GM11168 (cell line): Measurements from ENCODE around the gene FETUB.

Source experiments
- in situ Hi-C: fragments of 300-500 bp; cut with MboI; formaldehyde crosslinking; loops from one replicate; pipeline ENCODE4 v1.12.0; 2022; ENCODE audit warnings: low sequenced_read_pairs; ENCODE audit not compliant: unreplicated experiment

FETUB gene

GRCh38 chr3:186612721-186613636 lies 27.2 kb upstream of the FETUB start, which contains the start of gene AHSG:
Gene AHSG, plus strand, starts transcription at chr3:186613060. Its CDS starts 82 bp downstream, at chr3:186613142.
- in situ Hi-C loops, result no loop called here

GRCh38 chr3:186613637-186614265 lies 26.4 kb upstream of the FETUB start:
- in situ Hi-C loops, result no loop called here

DNA sequence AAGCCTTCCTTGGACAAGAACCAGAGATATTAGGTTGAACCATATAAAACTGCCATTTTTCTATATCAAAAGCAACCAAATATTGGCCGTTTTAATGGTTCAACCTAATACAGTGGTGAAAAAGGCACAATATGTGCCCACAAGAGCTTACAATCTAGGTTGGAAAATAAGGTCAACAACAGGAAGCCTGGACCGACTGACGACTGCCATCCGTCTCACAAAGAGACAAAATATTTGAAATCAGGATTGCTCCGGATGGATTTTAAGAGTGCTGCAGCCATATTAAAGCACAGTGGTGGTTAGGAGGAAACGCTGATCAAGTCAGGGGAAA lies 26.0 kb upstream of the FETUB start:
- in situ Hi-C loops, result no loop called here

- in situ Hi-C loops, result loop anchor here (5.0 kb wide), 1 partner anchor 207 kb away; no protein-coding TSS in a partner anchor
Measured at GRCh38 chr3:186614597-186615483, 25.4 kb upstream of the FETUB start.

GRCh38 chr3:186616299-186616617 lies 23.9 kb upstream of the FETUB start:
- in situ Hi-C loops, result loop anchor here (5.0 kb wide), 1 partner anchor 206 kb away; no protein-coding TSS in a partner anchor

- in situ Hi-C loops, result loop anchor here (5.0 kb wide), 1 partner anchor 205 kb away; no protein-coding TSS in a partner anchor
Measured at GRCh38 chr3:186617036-186617946, 22.9 kb upstream of the FETUB start.

DNA sequence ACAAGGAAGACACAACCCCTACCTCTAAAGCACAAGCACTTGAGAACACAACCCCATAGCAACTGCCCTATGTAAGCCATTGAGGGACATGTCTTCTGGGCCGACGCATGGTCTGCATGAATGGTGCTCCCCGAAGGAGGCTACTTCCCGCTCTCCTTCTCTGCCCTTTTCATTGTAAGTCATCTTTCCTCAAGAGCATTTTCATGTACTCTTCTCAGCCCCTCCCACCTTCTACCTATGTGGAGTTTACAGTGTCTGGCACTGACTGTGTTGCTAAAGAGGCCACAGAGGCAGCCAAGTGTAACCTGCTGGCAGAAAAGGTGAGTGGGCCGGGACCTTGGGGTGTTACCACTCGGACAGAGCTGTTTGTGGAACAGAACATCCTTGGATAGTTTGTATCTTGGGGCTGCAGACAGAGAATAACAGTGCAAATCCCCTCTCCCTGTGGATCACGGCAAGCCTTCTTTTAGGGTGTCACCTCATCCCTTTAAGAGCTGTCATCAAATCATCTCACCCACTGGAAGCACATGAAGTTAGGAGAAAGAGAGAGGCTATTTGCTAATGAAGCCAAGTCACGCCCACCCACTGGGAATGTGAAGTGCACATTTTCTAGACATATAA lies 21.8 kb upstream of the FETUB start:
- in situ Hi-C loops, result loop anchor here (5.0 kb wide), 1 partner anchor 204 kb away; no protein-coding TSS in a partner anchor

DNA sequence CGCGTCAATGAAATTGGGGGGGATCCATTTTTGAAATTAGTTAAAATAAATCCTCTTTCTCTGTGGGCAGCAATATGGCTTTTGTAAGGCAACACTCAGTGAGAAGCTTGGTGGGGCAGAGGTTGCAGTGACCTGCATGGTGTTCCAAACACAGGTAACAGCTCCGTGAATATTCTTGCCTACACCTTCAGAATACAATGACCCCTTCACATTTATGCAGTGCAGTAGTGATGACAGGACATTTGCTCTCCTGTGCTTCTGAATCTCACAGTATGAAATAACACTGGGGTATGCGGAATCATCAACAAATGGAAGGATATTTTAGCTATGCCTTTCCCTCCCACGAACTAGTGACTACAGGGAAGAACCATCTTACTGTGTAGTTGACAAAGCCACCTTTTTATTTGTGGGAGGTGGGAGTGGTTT lies 20.4 kb upstream of the FETUB start:
- in situ Hi-C loops, result loop anchor here (5.0 kb wide), 1 partner anchor 203 kb away; no protein-coding TSS in a partner anchor

- in situ Hi-C loops, result no loop called here
Measured at GRCh38 chr3:186620213-186621092, 19.7 kb upstream of the FETUB start.

- in situ Hi-C loops, result no loop called here
Measured at GRCh38 chr3:186621894-186622650, 18.1 kb upstream of the FETUB start.

- in situ Hi-C loops, result no loop called here
Measured at GRCh38 chr3:186622651-186623310, 17.4 kb upstream of the FETUB start.

DNA sequence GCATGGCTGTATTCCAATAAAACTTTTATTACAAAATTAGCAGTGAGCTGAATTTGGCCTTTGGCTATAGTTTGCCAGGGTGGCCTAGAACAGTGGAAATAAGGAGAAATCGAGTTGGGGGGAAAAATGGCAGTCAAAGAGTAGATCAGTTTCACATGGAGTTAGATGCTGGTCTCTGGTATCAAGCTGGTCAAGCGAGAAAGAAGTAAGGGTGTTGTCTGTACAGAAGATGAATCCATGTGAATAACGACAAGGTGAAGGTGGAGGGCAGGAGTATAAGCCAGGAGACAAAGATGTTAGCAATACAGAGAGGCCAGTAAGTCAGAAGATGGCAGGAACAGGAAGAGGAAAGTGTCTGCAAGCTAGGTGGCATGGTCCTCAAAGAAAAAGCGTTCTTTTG lies 15.6 kb upstream of the FETUB start:
- in situ Hi-C loops, result no loop called here

GRCh38 chr3:186625600-186626042 lies 14.6 kb upstream of the FETUB start:
- in situ Hi-C loops, result no loop called here

DNA sequence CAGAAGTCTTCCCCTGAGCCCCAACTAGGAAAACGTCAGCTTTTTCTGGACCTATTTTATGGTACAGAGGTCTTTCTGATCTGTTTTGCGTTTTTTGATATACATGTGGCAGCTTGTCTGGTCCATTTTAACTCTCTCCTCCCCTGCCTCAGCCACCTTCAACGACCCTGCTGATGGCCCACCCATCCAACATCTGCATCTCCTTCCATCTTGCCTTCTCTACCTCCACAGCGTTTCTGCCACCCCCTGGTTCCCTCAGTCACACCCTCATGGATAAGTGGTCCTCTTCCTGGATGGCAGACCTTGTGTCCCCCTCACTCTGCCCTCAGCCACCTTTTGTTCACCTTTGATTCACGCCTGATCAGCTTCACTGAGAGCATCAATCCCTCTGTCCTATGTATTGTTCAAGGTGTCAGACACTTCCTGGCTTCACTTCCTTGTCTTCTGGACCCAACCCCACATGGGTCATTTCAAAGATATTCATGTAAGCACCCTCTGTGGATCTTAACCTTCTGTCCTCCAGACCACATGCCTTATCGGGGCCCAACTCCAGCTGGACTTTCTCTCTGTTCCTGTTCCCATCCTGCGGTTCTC lies 13.8 kb upstream of the FETUB start:
- in situ Hi-C loops, result no loop called here

- in situ Hi-C loops, result no loop called here
Measured at GRCh38 chr3:186627852-186628414, 12.3 kb upstream of the FETUB start.

GRCh38 chr3:186628756-186629155 lies 11.4 kb upstream of the FETUB start:
- in situ Hi-C loops, result no loop called here
